Measurements from ENCODE around the gene PPP1R3C. TPM values are rescaled to one million over a fixed set of nuclear protein-coding genes. Genes with fewer than 3 reads are reported as not detected.

The PPP1R3C gene
- total RNA-seq, 2 experiments from 2014 or later = not detected

DNA sequence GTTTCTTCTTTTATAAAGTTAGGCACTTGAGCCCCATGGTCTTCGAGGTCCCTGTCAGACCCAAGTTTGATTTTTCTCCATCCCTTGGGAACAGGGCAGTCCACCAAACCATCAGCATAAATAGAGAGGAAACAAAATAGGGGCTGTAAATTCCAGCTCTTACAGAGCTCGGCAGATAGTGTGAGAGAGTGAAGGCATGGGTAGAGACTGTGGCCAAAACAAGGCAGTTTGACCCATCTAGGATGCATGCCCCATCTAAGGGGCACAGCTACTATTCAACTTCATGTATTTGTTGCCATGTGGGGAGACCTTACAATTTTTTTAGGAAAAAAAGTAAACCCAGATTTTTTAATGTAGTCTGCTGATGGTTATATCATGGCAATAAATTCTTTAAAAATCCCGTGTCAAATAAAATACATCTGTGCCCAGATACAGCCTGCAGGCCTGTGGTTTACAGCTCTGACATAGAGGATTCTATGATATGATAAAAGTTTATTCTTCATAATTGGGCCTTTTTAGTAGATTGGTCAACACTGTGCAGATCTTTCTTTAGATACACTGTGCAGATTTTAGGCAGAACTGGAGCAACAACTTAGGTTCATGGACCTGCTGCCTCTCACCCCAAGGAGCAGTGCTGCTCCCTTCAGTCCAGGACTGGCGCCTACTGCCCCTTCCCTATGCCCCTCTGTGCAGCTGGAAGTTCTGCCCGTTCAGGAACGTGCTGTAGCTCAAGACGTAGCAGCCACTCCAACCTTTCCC lies 5.3 kb downstream of the PPP1R3C start:
- intact Hi-C loops (cut with micrococcal nuclease; ENCODE audit: unreplicated experiment) = no loop called here
- no peak for DNase-seq (ENCODE audit: low spot score)
- POLR2A ChIA-PET = interaction anchor here (0.6 to 1.3 kb wide), 2 partner anchors 14 to 38 kb away, joined by 3 read pairs; no protein-coding TSS in a partner anchor

GRCh38 chr10:91626936-91627335 lies 5.9 kb downstream of the PPP1R3C start:
- BruUV-seq (replicated peaks) = no TSS peak
- POLR2A ChIA-PET = interaction anchor here (0.6 kb wide), 1 partner anchor 35 kb away, joined by 3 read pairs; no protein-coding TSS in a partner anchor
- H3K79me2 ChIP-seq (ENCODE audit: insufficient read depth, low read depth, low read length) = no peaks in the 10 kb centered on the region
- H3K9me3 ChIP-seq (ENCODE audit: low read length) = no peaks in the 10 kb centered on the region
- no peak overlapping the region for H3K27ac ChIP-seq (ENCODE audit: low read depth, low read length, poor library complexity, severe bottlenecking)
- H3K36me3 ChIP-seq (ENCODE audit: insufficient read depth, low read length) = no peaks in the 10 kb centered on the region
- H2AFZ ChIP-seq (ENCODE audit: low read length) = no peak overlapping the region
- H3K4me3 ChIP-seq (ENCODE audit: low read depth, low read length, poor library complexity, severe bottlenecking) = no peak overlapping the region
- no peak overlapping the region for H3K4me2 ChIP-seq (ENCODE audit: low read length)
- no peaks in the 10 kb centered on the region for H3K4me1 ChIP-seq (ENCODE audit: insufficient read depth, low read length, poor library complexity, severe bottlenecking)
- no peaks in the 10 kb centered on the region for H4K20me1 ChIP-seq (ENCODE audit: insufficient read depth, low read length)
- CTCF ChIA-PET (ENCODE audit: unreplicated experiment) = interaction anchor here (0.8 kb wide), 1 partner anchor 9 kb away, joined by 3 read pairs; no protein-coding TSS in a partner anchor
- no peak for DNase-seq (ENCODE audit: low spot score)
- intact Hi-C loops (cut with micrococcal nuclease; ENCODE audit: unreplicated experiment) = no loop called here
- no peak for TF ChIP-seq EZH2phosphoT487 (IDR thresholded peaks at IDR 0.05; ENCODE audit: borderline replicate concordance, low read depth, low read length)
- TF ChIP-seq, protein P1, sequence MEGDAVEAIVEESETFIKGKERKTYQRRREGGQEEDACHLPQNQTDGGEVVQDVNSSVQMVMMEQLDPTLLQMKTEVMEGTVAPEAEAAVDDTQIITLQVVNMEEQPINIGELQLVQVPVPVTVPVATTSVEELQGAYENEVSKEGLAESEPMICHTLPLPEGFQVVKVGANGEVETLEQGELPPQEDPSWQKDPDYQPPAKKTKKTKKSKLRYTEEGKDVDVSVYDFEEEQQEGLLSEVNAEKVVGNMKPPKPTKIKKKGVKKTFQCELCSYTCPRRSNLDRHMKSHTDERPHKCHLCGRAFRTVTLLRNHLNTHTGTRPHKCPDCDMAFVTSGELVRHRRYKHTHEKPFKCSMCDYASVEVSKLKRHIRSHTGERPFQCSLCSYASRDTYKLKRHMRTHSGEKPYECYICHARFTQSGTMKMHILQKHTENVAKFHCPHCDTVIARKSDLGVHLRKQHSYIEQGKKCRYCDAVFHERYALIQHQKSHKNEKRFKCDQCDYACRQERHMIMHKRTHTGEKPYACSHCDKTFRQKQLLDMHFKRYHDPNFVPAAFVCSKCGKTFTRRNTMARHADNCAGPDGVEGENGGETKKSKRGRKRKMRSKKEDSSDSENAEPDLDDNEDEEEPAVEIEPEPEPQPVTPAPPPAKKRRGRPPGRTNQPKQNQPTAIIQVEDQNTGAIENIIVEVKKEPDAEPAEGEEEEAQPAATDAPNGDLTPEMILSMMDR (conservative IDR thresholded peaks at IDR 0.05; ENCODE audit: low read length) = no peak
- no peaks in the 10 kb centered on the region for H3K9me2 ChIP-seq (ENCODE audit: insufficient read depth, low read length)

More for the DNA sequence above, 5.3 kb downstream of the PPP1R3C start:
- Histone ChIP-seq H2AFZ (ENCODE audit: low read length) (no peak overlapping the region), H3K4me2 (ENCODE audit: low read length) (no peak overlapping the region), H3K27ac (ENCODE audit: low read depth, low read length, poor library complexity, severe bottlenecking) (no peak overlapping the region), H4K20me1 (ENCODE audit: insufficient read depth, low read length) (no peaks in the 10 kb centered on the region), H3K9me3 (ENCODE audit: low read length) (no peaks in the 10 kb centered on the region), H3K4me1 (ENCODE audit: insufficient read depth, low read length, poor library complexity, severe bottlenecking) (no peaks in the 10 kb centered on the region), H3K36me3 (ENCODE audit: insufficient read depth, low read length) (no peaks in the 10 kb centered on the region), H3K79me2 (ENCODE audit: insufficient read depth, low read depth, low read length) (no peaks in the 10 kb centered on the region), H3K4me3 (ENCODE audit: low read depth, low read length, poor library complexity, severe bottlenecking) (no peak overlapping the region), H3K9me2 (ENCODE audit: insufficient read depth, low read length) (no peaks in the 10 kb centered on the region)
- no peak for TF ChIP-seq EZH2phosphoT487 (IDR thresholded peaks at IDR 0.05; ENCODE audit: borderline replicate concordance, low read depth, low read length)
- TF ChIP-seq, protein P1 (conservative IDR thresholded peaks at IDR 0.05; ENCODE audit: low read length) = no peak
- BruUV-seq (replicated peaks) = no TSS peak
- CTCF ChIA-PET (ENCODE audit: unreplicated experiment) = no interaction called here

DNA sequence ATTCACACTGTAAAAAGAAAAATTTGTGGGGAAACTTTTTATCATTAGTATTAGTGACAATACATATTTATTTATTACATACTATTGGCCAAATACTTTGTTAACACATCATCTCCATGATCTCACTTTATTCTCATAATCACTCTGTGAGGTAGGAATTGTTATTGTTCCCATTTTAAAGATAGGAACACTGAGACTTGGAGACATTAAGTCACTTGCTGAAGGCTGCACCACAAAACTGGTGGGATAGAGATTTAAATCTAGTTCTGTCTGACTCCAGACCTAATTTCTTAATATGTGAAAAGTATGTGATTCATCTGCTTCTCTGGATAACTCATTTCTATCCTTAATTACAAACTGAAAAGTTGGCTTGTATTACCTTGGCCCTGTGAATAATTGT lies 8.2 kb downstream of the PPP1R3C start:
- intact Hi-C loops (cut with micrococcal nuclease; ENCODE audit: unreplicated experiment) = no loop called here
- POLR2A ChIA-PET = no interaction called here

More for the DNA sequence above, 8.2 kb downstream of the PPP1R3C start:
- Histone ChIP-seq H3K4me3 (ENCODE audit: low read depth, low read length, poor library complexity, severe bottlenecking) (no peak overlapping the region), H3K9me3 (ENCODE audit: low read length) (no peaks in the 10 kb centered on the region), H3K27ac (ENCODE audit: low read depth, low read length, poor library complexity, severe bottlenecking) (no peak overlapping the region), H3K4me2 (ENCODE audit: low read length) (no peak overlapping the region), H3K9me2 (ENCODE audit: insufficient read depth, low read length) (no peaks in the 10 kb centered on the region), H3K36me3 (ENCODE audit: insufficient read depth, low read length) (no peaks in the 10 kb centered on the region), H3K4me1 (ENCODE audit: insufficient read depth, low read length, poor library complexity, severe bottlenecking) (no peaks in the 10 kb centered on the region), H2AFZ (ENCODE audit: low read length) (no peak overlapping the region), H3K79me2 (ENCODE audit: insufficient read depth, low read depth, low read length) (no peaks in the 10 kb centered on the region), H4K20me1 (ENCODE audit: insufficient read depth, low read length) (no peaks in the 10 kb centered on the region)
- no peak for TF ChIP-seq EZH2phosphoT487 (IDR thresholded peaks at IDR 0.05; ENCODE audit: borderline replicate concordance, low read depth, low read length)
- TF ChIP-seq, protein P1 (conservative IDR thresholded peaks at IDR 0.05; ENCODE audit: low read length) = no peak
- no TSS peak for BruUV-seq (replicated peaks)
- CTCF ChIA-PET (ENCODE audit: unreplicated experiment) = no interaction called here
- DNase-seq (ENCODE audit: low spot score) = no peak

All from OCI-LY7 (cell line).